Breast epithelium (tissue), 4 donors: Measurements from ENCODE around the gene GUCY1A2. TPM values are rescaled to one million over a fixed set of nuclear protein-coding genes. Genes with fewer than 3 reads are reported as not detected.
"Not testable (repeated sequence)": the region's sequence is repeated elsewhere in the genome, so short reads cannot be mapped to it uniquely, and the experiment has no call there.

ENCODE experiments used
- DNase-seq, 2 donors: peaks; one replicate each; pipeline ENCODE4 v3.0.0-alpha.2; 2019; ENCODE audit warnings: low spot score in 2 of 2
- H3K27ac ChIP-seq, 2 donors: fragments of 200-600 bp; sonication (generic) in 1 of 2; one replicate each; pipeline ENCODE4 v1.5.1; 2016 to 2019; ENCODE audit warnings: mild to moderate bottlenecking in 1 of 2
- H3K27me3 ChIP-seq, 2 donors: fragments of 200-600 bp; sonication (generic) in 1 of 2; one replicate each; pipeline versions ENCODE4 v1.5.1 to v1.6.0; 2017 to 2019; ENCODE audit warnings: control low read depth in 1 of 2, mild to moderate bottlenecking in 1 of 2
- H3K36me3 ChIP-seq: fragments of 200-600 bp; one replicate; pipeline ENCODE4 v1.5.1; 2019
- H3K4me1 ChIP-seq, 2 donors: fragments of 200-600 bp; sonication (generic); one replicate each; pipeline ENCODE4 v1.5.1; 2016 to 2019; ENCODE audit warnings: control low read depth in 1 of 2
- H3K4me3 ChIP-seq, 3 donors: fragments of 200-600 bp; sonication (generic); 1 replicate in 2 of 3; 2 replicates in 1 of 3; pipeline ENCODE4 v1.5.1; 2016 to 2019; ENCODE audit warnings: mild to moderate bottlenecking in 3 of 3, moderate library complexity in 2 of 3
- H3K9me3 ChIP-seq, 2 donors: fragments of 200-600 bp; sonication (generic) in 1 of 2; one replicate each; pipeline ENCODE4 v1.5.1; 2016 to 2019; ENCODE audit warnings: control low read depth in 1 of 2
- CTCF ChIP-seq, 3 donors: fragments of 450-650 bp; IDR thresholded peaks; one replicate each; pipeline ENCODE4 v1.5.1; 2016 to 2017; ENCODE audit warnings: antibody characterized with exemption in 3 of 3, mild to moderate bottlenecking in 3 of 3, moderate library complexity in 3 of 3
- POLR2A ChIP-seq: fragments of 450-650 bp; IDR thresholded peaks from one replicate; pipeline ENCODE4 v1.6.1; 2016; ENCODE audit warnings: antibody characterized with exemption, mild to moderate bottlenecking, moderate library complexity
- POLR2AphosphoS5 ChIP-seq, 3 donors: sonication (generic); formaldehyde crosslinking; IDR thresholded peaks; one replicate each; pipeline ENCODE4 v1.6.1; 2017; ENCODE audit warnings: antibody characterized with exemption in 3 of 3
- intact Hi-C: fragments of 100-400 bp; cut with DNase I; formaldehyde crosslinking; loops from one replicate; pipeline ENCODE4 v1.15.1; 2023; ENCODE audit warnings: low total_unique reads
- total RNA-seq, 3 donors: library from RNA; depleted of rRNA; stranded (reverse); fragments of >200 nt; gene quantifications; one replicate each; pipeline ENCODE4 v1.1.0, GENCODE V29; 2016

The GUCY1A2 gene, protein sequence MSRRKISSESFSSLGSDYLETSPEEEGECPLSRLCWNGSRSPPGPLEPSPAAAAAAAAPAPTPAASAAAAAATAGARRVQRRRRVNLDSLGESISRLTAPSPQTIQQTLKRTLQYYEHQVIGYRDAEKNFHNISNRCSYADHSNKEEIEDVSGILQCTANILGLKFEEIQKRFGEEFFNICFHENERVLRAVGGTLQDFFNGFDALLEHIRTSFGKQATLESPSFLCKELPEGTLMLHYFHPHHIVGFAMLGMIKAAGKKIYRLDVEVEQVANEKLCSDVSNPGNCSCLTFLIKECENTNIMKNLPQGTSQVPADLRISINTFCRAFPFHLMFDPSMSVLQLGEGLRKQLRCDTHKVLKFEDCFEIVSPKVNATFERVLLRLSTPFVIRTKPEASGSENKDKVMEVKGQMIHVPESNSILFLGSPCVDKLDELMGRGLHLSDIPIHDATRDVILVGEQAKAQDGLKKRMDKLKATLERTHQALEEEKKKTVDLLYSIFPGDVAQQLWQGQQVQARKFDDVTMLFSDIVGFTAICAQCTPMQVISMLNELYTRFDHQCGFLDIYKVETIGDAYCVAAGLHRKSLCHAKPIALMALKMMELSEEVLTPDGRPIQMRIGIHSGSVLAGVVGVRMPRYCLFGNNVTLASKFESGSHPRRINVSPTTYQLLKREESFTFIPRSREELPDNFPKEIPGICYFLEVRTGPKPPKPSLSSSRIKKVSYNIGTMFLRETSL
- total RNA-seq = 1 to 10 TPM; 3.2 to 5.3 (median 4.9) TPM

DNA sequence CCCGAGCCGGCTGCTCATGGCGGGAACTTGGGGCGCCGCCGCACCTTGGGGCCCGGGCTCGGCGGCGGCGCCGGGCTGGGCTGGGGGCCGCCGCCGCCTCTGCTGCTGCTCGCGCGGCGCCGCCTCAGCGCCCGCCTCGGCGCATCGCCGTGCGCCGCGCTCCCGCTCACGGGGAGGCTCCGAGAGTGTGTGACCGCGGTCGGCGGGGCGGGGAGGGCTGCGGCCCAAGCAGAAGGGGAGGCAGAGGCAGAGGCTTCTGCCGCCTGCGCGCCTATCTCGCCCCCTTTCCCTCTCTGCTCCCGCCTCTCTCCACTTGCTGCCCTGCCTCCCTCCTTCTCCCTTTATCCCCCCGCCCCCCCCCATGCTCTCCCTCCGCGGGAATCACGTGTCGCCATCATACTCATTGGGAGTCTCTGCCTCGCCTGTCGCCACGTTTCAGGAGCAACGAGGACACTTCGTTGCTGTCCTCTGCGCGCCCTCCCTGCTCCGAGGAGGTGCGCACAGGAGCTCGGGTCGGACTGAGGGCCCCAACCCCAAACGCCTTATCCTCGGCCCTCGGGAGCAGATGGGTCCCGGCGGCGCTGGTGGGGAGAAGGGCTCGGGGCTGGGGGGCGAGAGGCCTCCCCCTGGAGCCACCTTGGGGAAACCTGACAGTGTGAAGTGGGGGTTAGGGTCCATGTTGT, at the start of gene GUCY1A2:
Gene GUCY1A2 (minus strand): TSS at position 258 of the 683 bp plus-strand sequence. CDS start 421 bp downstream, outside the sequence.
- peaks cover 0 to 4% of the 10 kb centered on the region in 2 donors for H3K4me1 ChIP-seq
- intact Hi-C loops = no loop called here
- peaks cover 0 to 17% of the 10 kb centered on the region in 2 donors for H3K27me3 ChIP-seq
- no peak for DNase-seq
- H3K36me3 ChIP-seq = no peaks in the 10 kb centered on the region
- peak within 1 kb of the TSS; percentile 44 to 73 (median 50) for H3K4me3 ChIP-seq
- TF ChIP-seq POLR2AphosphoS5 (IDR thresholded peaks at IDR 0.05) (no peak), CTCF (IDR thresholded peaks at IDR 0.05) (no peak), POLR2A (no peak)
- no peak within 1 kb of the TSS for H3K27ac ChIP-seq
- no peaks in the 10 kb centered on the region for H3K9me3 ChIP-seq

GRCh38 chr11:107054391-107054790, 36.1 kb upstream of the GUCY1A2 start:
- no peaks in the 10 kb centered on the region for H3K36me3 ChIP-seq
- H3K27ac ChIP-seq = no peak overlapping the region
- H3K4me3 ChIP-seq = no peak overlapping the region
- intact Hi-C loops = no loop called here
- peaks cover 12 to 27% of the 10 kb centered on the region in 2 donors for H3K9me3 ChIP-seq
- no peaks in the 10 kb centered on the region for H3K4me1 ChIP-seq
- no peak for DNase-seq
- no peak for TF ChIP-seq POLR2A
- TF ChIP-seq CTCF (IDR thresholded peaks at IDR 0.05) = no peak
- no peak for TF ChIP-seq POLR2AphosphoS5 (IDR thresholded peaks at IDR 0.05)
- H3K27me3 ChIP-seq = no peaks in the 10 kb centered on the region

- intact Hi-C loops, H3K4me3 ChIP-seq, H3K27me3 ChIP-seq, H3K4me1 ChIP-seq, DNase-seq, H3K27ac ChIP-seq, H3K36me3 ChIP-seq: not testable (repeated sequence)
- H3K9me3 ChIP-seq = peaks cover 12 to 27% of the 10 kb centered on the region in 2 donors
Measured at GRCh38 chr11:107051332-107051731, 33.1 kb upstream of the GUCY1A2 start.

GRCh38 chr11:107050899-107051298, 32.6 kb upstream of the GUCY1A2 start:
- H3K4me1 ChIP-seq, intact Hi-C loops, H3K4me3 ChIP-seq, H3K27ac ChIP-seq, DNase-seq, H3K27me3 ChIP-seq, H3K36me3 ChIP-seq: not testable (repeated sequence)
- peaks cover 12 to 27% of the 10 kb centered on the region in 2 donors for H3K9me3 ChIP-seq

- Histone ChIP-seq H3K27me3 (no peaks in the 10 kb centered on the region), H3K36me3 (no peaks in the 10 kb centered on the region), H3K4me3 (no peak overlapping the region), H3K27ac (no peak overlapping the region), H3K9me3 (peaks cover 12 to 27% of the 10 kb centered on the region in 2 donors), H3K4me1 (no peaks in the 10 kb centered on the region)
- TF ChIP-seq POLR2A = no peak
- no peak for TF ChIP-seq CTCF (IDR thresholded peaks at IDR 0.05)
- TF ChIP-seq POLR2AphosphoS5 (IDR thresholded peaks at IDR 0.05) = no peak
- intact Hi-C loops = no loop called here
- DNase-seq = no peak
Measured at GRCh38 chr11:107050121-107050520, 31.8 kb upstream of the GUCY1A2 start.
